Activated naive CD4-positive, alpha-beta T cell treated with anti-CD3 and anti-CD28 coated beads, Interleukin-2, amount 10 ng/mL, durations not matched to agents 7 days and 5 days (primary cell): Measurements from ENCODE around the gene KRTAP26-1.

Experiments used
- CTCF ChIA-PET: fragments of 350-600 bp; sonication (Branson Sonifier 250); formaldehyde crosslinking; loops from one replicate; lab custom pipeline; 2021; ENCODE audit warnings: antibody characterized with exemption; lab: Charles Lee
- DNase-seq: peaks from one replicate; pipeline ENCODE4 v3.0.0-alpha.2; 2020
- H3K27ac Mint-ChIP-seq: one replicate; pipeline ENCODE4 v1.8.0; 2021; ENCODE audit warnings: mild to moderate bottlenecking, moderate library complexity, mixed read lengths
- H3K27me3 Mint-ChIP-seq: one replicate; pipeline ENCODE4 v1.8.0; 2021; ENCODE audit warnings: mild to moderate bottlenecking, mixed read lengths
- H3K36me3 Mint-ChIP-seq: one replicate; pipeline ENCODE4 v1.8.0; 2021; ENCODE audit warnings: mixed read lengths
- H3K4me1 Mint-ChIP-seq: one replicate; pipeline ENCODE4 v1.8.0; 2021; ENCODE audit warnings: mixed read lengths
- H3K4me3 Mint-ChIP-seq: one replicate; pipeline ENCODE4 v1.8.0; 2021; ENCODE audit warnings: mild to moderate bottlenecking, moderate library complexity, mixed read lengths
- H3K9me3 Mint-ChIP-seq: one replicate; pipeline ENCODE4 v1.8.0; 2021; ENCODE audit warnings: mixed read lengths

KRTAP26-1 gene

GRCh38 chr21:30320215-30320614 lies at the start of gene KRTAP26-1:
TSS of gene KRTAP26-1 (minus strand) at chr21:30320315. CDS start at chr21:30320035, 280 bp downstream.
- H3K27ac Mint-ChIP-seq, result no peak within 1 kb of the TSS
- H3K36me3 Mint-ChIP-seq, result no peaks in the 10 kb centered on the region
- no peaks in the 10 kb centered on the region for H3K4me1 Mint-ChIP-seq
- CTCF ChIA-PET, result no interaction called here
- H3K9me3 Mint-ChIP-seq, result no peaks in the 10 kb centered on the region
- no peak for DNase-seq
- H3K27me3 Mint-ChIP-seq, result no peaks in the 10 kb centered on the region
- no peak within 1 kb of the TSS for H3K4me3 Mint-ChIP-seq

- Mint-ChIP-seq H3K4me3 (no peak overlapping the region), H3K4me1 (no peaks in the 10 kb centered on the region)
- CTCF ChIA-PET, result no interaction called here
Measured at GRCh38 chr21:30355906-30356305, 35.8 kb upstream of the KRTAP26-1 start.

GRCh38 chr21:30354308-30355005 lies 34.3 kb upstream of the KRTAP26-1 start:
- no peaks in the 10 kb centered on the region for H3K4me1 Mint-ChIP-seq
- H3K4me3 Mint-ChIP-seq, result no peak overlapping the region
- H3K27ac Mint-ChIP-seq, result no peak overlapping the region
- peaks cover 4% of the 10 kb centered on the region for H3K27me3 Mint-ChIP-seq
- no peak for DNase-seq
- H3K9me3 Mint-ChIP-seq, result no peaks in the 10 kb centered on the region
- H3K36me3 Mint-ChIP-seq, result no peaks in the 10 kb centered on the region
- CTCF ChIA-PET, result no interaction called here

More at GRCh38 chr21:30355906-30356305, 35.8 kb upstream of the KRTAP26-1 start:
- Mint-ChIP-seq H3K36me3 (no peaks in the 10 kb centered on the region), H3K9me3 (no peaks in the 10 kb centered on the region), H3K27ac (no peak overlapping the region), H3K27me3 (peaks cover 4% of the 10 kb centered on the region)
- no peak for DNase-seq

GRCh38 chr21:30351534-30351933 lies 31.4 kb upstream of the KRTAP26-1 start:
- no peaks in the 10 kb centered on the region for H3K4me1 Mint-ChIP-seq
- H3K9me3 Mint-ChIP-seq, result no peaks in the 10 kb centered on the region
- H3K4me3 Mint-ChIP-seq, result no peak overlapping the region
- peaks cover 4% of the 10 kb centered on the region for H3K27me3 Mint-ChIP-seq
- CTCF ChIA-PET, result no interaction called here
- H3K27ac Mint-ChIP-seq, result no peak overlapping the region
- H3K36me3 Mint-ChIP-seq, result no peaks in the 10 kb centered on the region
- no peak for DNase-seq

GRCh38 chr21:30349572-30349971 lies 29.5 kb upstream of the KRTAP26-1 start:
- Mint-ChIP-seq H3K27me3 (peaks cover 4% of the 10 kb centered on the region), H3K9me3 (no peaks in the 10 kb centered on the region), H3K4me3 (no peak overlapping the region), H3K4me1 (no peaks in the 10 kb centered on the region), H3K36me3 (no peaks in the 10 kb centered on the region), H3K27ac (no peak overlapping the region)
- no peak for DNase-seq
- CTCF ChIA-PET, result no interaction called here

GRCh38 chr21:30348506-30348905 lies 28.4 kb upstream of the KRTAP26-1 start, which contains the start of gene KRTAP23-1:
TSS of gene KRTAP23-1 (minus strand) at chr21:30348606. CDS start at chr21:30348606, 0 bp downstream.
- no peak within 1 kb of the TSS for H3K27ac Mint-ChIP-seq
- no peaks in the 10 kb centered on the region for H3K27me3 Mint-ChIP-seq
- no peak within 1 kb of the TSS for H3K4me3 Mint-ChIP-seq
- no peak for DNase-seq
- CTCF ChIA-PET, result no interaction called here
- H3K36me3 Mint-ChIP-seq, result no peaks in the 10 kb centered on the region
- H3K9me3 Mint-ChIP-seq, result no peaks in the 10 kb centered on the region
- no peaks in the 10 kb centered on the region for H3K4me1 Mint-ChIP-seq

GRCh38 chr21:30345014-30345413 lies 24.9 kb upstream of the KRTAP26-1 start:
- H3K9me3 Mint-ChIP-seq, result no peaks in the 10 kb centered on the region
- H3K4me1 Mint-ChIP-seq, result no peaks in the 10 kb centered on the region
- H3K4me3 Mint-ChIP-seq, result no peak overlapping the region
- DNase-seq, result no peak
- CTCF ChIA-PET, result interaction anchor here (1.1 kb wide), 1 partner anchor 64 kb away, joined by 4 read pairs; no protein-coding TSS in a partner anchor
- no peaks in the 10 kb centered on the region for H3K27me3 Mint-ChIP-seq
- no peak overlapping the region for H3K27ac Mint-ChIP-seq
- H3K36me3 Mint-ChIP-seq, result no peaks in the 10 kb centered on the region

GRCh38 chr21:30340714-30341573 lies 20.8 kb upstream of the KRTAP26-1 start:
- no peak for DNase-seq
- Mint-ChIP-seq H3K36me3 (no peaks in the 10 kb centered on the region), H3K27ac (no peak overlapping the region), H3K4me3 (no peak overlapping the region), H3K4me1 (no peaks in the 10 kb centered on the region), H3K9me3 (no peaks in the 10 kb centered on the region), H3K27me3 (no peaks in the 10 kb centered on the region)
- CTCF ChIA-PET, result interaction anchor here (0.6 to 1.1 kb wide), 3 partner anchors 498 to 1263 kb away, joined by 3 to 5 read pairs (median 3); no protein-coding TSS in a partner anchor

GRCh38 chr21:30338717-30339116 lies 18.6 kb upstream of the KRTAP26-1 start:
- Mint-ChIP-seq H3K36me3 (no peaks in the 10 kb centered on the region), H3K4me3 (no peak overlapping the region), H3K9me3 (no peaks in the 10 kb centered on the region), H3K27me3 (no peaks in the 10 kb centered on the region), H3K4me1 (no peaks in the 10 kb centered on the region), H3K27ac (no peak overlapping the region)
- CTCF ChIA-PET, result no interaction called here
- no peak for DNase-seq

- no peak overlapping the region for H3K27ac Mint-ChIP-seq
- H3K36me3 Mint-ChIP-seq, result no peaks in the 10 kb centered on the region
- no peak overlapping the region for H3K4me3 Mint-ChIP-seq
- H3K27me3 Mint-ChIP-seq, result no peaks in the 10 kb centered on the region
- CTCF ChIA-PET, result no interaction called here
- DNase-seq, result no peak
- no peaks in the 10 kb centered on the region for H3K4me1 Mint-ChIP-seq
- H3K9me3 Mint-ChIP-seq, result no peaks in the 10 kb centered on the region
Measured at GRCh38 chr21:30337772-30338171, 17.7 kb upstream of the KRTAP26-1 start.

GRCh38 chr21:30337276-30337744 lies 17.2 kb upstream of the KRTAP26-1 start, which contains the start of gene KRTAP27-1:
TSS of gene KRTAP27-1 (minus strand) at chr21:30337694. CDS start at chr21:30337668, 26 bp downstream.
- Mint-ChIP-seq H3K4me1 (no peaks in the 10 kb centered on the region), H3K4me3 (no peak within 1 kb of the TSS), H3K9me3 (no peaks in the 10 kb centered on the region), H3K27me3 (no peaks in the 10 kb centered on the region), H3K36me3 (no peaks in the 10 kb centered on the region), H3K27ac (no peak within 1 kb of the TSS)
- CTCF ChIA-PET, result no interaction called here
- DNase-seq, result no peak

- Mint-ChIP-seq H3K4me3 (no peak overlapping the region), H3K27ac (no peak overlapping the region), H3K36me3 (no peaks in the 10 kb centered on the region), H3K9me3 (no peaks in the 10 kb centered on the region), H3K27me3 (no peaks in the 10 kb centered on the region), H3K4me1 (no peaks in the 10 kb centered on the region)
- CTCF ChIA-PET, result no interaction called here
- no peak for DNase-seq
Measured at GRCh38 chr21:30336596-30336995, 16.5 kb upstream of the KRTAP26-1 start.

- Mint-ChIP-seq H3K4me1 (no peaks in the 10 kb centered on the region), H3K9me3 (no peaks in the 10 kb centered on the region), H3K36me3 (no peaks in the 10 kb centered on the region), H3K27ac (no peak overlapping the region), H3K27me3 (no peaks in the 10 kb centered on the region), H3K4me3 (no peak overlapping the region)
- CTCF ChIA-PET, result no interaction called here
- no peak for DNase-seq
Measured at GRCh38 chr21:30333736-30334135, 13.6 kb upstream of the KRTAP26-1 start.

- no peaks in the 10 kb centered on the region for H3K4me1 Mint-ChIP-seq
- no peaks in the 10 kb centered on the region for H3K9me3 Mint-ChIP-seq
- H3K27ac Mint-ChIP-seq, result no peak overlapping the region
- CTCF ChIA-PET, result no interaction called here
- no peaks in the 10 kb centered on the region for H3K36me3 Mint-ChIP-seq
- no peaks in the 10 kb centered on the region for H3K27me3 Mint-ChIP-seq
- H3K4me3 Mint-ChIP-seq, result no peak overlapping the region
- no peak for DNase-seq
Measured at GRCh38 chr21:30332681-30333080, 12.6 kb upstream of the KRTAP26-1 start.
